Measurements from ENCODE around the gene RACGAP1.

DNA sequence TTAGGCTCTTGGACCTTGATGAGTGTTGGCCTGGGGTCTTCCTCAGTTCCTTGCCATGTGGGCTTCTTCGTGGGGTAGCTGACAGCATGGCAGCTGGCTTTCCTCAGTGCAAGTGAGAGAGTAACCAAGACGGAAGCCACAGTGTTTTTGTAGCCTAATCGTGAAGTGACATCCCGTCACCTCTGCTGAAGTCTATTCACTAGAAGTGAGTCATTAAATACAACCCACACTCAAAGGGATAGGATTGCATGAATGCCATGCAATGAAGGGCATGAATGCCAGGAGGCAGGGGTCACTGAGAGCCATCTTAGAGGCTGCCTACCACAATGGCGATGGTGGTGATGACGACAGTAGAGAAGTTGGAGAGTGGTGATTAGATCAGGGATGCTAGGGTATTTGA is 18.6 kb upstream of the RACGAP1 start:
- TF ChIP-seq, protein P1, sequence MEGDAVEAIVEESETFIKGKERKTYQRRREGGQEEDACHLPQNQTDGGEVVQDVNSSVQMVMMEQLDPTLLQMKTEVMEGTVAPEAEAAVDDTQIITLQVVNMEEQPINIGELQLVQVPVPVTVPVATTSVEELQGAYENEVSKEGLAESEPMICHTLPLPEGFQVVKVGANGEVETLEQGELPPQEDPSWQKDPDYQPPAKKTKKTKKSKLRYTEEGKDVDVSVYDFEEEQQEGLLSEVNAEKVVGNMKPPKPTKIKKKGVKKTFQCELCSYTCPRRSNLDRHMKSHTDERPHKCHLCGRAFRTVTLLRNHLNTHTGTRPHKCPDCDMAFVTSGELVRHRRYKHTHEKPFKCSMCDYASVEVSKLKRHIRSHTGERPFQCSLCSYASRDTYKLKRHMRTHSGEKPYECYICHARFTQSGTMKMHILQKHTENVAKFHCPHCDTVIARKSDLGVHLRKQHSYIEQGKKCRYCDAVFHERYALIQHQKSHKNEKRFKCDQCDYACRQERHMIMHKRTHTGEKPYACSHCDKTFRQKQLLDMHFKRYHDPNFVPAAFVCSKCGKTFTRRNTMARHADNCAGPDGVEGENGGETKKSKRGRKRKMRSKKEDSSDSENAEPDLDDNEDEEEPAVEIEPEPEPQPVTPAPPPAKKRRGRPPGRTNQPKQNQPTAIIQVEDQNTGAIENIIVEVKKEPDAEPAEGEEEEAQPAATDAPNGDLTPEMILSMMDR (IDR thresholded peaks at IDR 0.05): no peak
- TF ChIP-seq POLR2A (IDR thresholded peaks at IDR 0.05): no peak
